Uterus (tissue), 4 donors: ENCODE measurements around the gene KCNH4. TPM values are rescaled to one million over a fixed set of nuclear protein-coding genes. Genes with fewer than 3 reads are reported as not detected.
"Not testable (repeated sequence)": the region's sequence is repeated elsewhere in the genome, so short reads cannot be mapped to it uniquely, and the experiment has no call there.

Experiments
- DNase-seq, 2 donors: peaks; one replicate each; pipeline ENCODE4 v3.0.0-alpha.2; 2019 to 2020
- H3K27ac ChIP-seq, 2 donors: fragments of 200-600 bp; sonication (generic); 1 replicate in 1 of 2; 2 replicates in 1 of 2; pipeline ENCODE4 v1.5.1; 2016 to 2018
- H3K27me3 ChIP-seq, 2 donors: fragments of 200-600 bp; sonication (generic); one replicate each; pipeline ENCODE4 v1.5.1; 2018 to 2019; ENCODE audit warnings: control low read depth in 1 of 2
- H3K36me3 ChIP-seq, 2 donors: fragments of 200-600 bp; sonication (generic); one replicate each; pipeline ENCODE4 v1.5.1; 2019; ENCODE audit warnings: control low read depth in 1 of 2
- H3K4me1 ChIP-seq, 2 donors: fragments of 200-600 bp; sonication (generic); one replicate each; pipeline ENCODE4 v1.5.1; 2018 to 2019; ENCODE audit warnings: control low read depth in 1 of 2
- H3K4me3 ChIP-seq, 2 donors: fragments of 200-600 bp; sonication (generic); 1 replicate in 1 of 2; 2 replicates in 1 of 2; pipeline ENCODE4 v1.5.1; 2018 to 2019; ENCODE audit warnings: mild to moderate bottlenecking in 1 of 2
- H3K9me3 ChIP-seq, 2 donors: fragments of 200-600 bp; sonication (generic); one replicate each; pipeline ENCODE4 v1.5.1; 2019; ENCODE audit warnings: control low read depth in 1 of 2
- CTCF ChIP-seq, 4 experiments: fragments of 200-600 bp in 2 of 4; fragments of 450-650 bp in 2 of 4; sonication (generic) in 2 of 4; IDR thresholded peaks; one replicate each; pipeline ENCODE4 v1.5.1; 2016 to 2019; ENCODE audit warnings: antibody characterized with exemption in 4 of 4, mild to moderate bottlenecking in 2 of 4, moderate library complexity in 1 of 4
- POLR2A ChIP-seq, 2 donors: fragments of 450-650 bp; IDR thresholded peaks; one replicate each; pipeline ENCODE4 v1.6.1; 2016; ENCODE audit warnings: antibody characterized with exemption in 2 of 2, mild to moderate bottlenecking in 1 of 2, moderate library complexity in 1 of 2
- intact Hi-C: fragments of 100-400 bp; cut with DNase I; formaldehyde crosslinking; loops from one replicate; pipeline ENCODE4 v1.15.1; 2023; ENCODE audit warnings: low total_unique reads
- total RNA-seq, 4 donors: library from RNA; depleted of rRNA in 3 of 4; stranded (reverse); fragments of >200 nt in 3 of 4; gene quantifications; one replicate each; pipeline versions ENCODE4 v1.1.0 to v1.2.4, GENCODE V29; 2014 to 2023
- donor health status: DM: yes; HTN: yes; CAD: no.

KCNH4 gene
- total RNA-seq, 4 donors from 2014 or later: 0.55 TPM; not detected in 3

GRCh38 chr17:42142371-42142896, 38.5 kb downstream of the KCNH4 start:
- Histone ChIP-seq H3K4me1 (peaks cover 0 to 13% of the 10 kb centered on the region in 2 donors), H3K27ac (no peak overlapping the region), H3K4me3 (no peak overlapping the region), H3K9me3 (no peaks in the 10 kb centered on the region), H3K27me3 (no peaks in the 10 kb centered on the region), H3K36me3 (no peaks in the 10 kb centered on the region)
- intact Hi-C loops: no loop called here
- no peak for DNase-seq
- no peak for TF ChIP-seq CTCF (IDR thresholded peaks at IDR 0.05)
- no peak for TF ChIP-seq POLR2A (IDR thresholded peaks at IDR 0.05)

- no peak for DNase-seq
- TF ChIP-seq CTCF (IDR thresholded peaks at IDR 0.05) (no peak), POLR2A (IDR thresholded peaks at IDR 0.05) (no peak)
- Histone ChIP-seq H3K4me1 (peaks cover 0 to 13% of the 10 kb centered on the region in 2 donors), H3K36me3 (no peaks in the 10 kb centered on the region), H3K4me3 (no peak overlapping the region), H3K27ac (no peak overlapping the region), H3K9me3 (no peaks in the 10 kb centered on the region), H3K27me3 (no peaks in the 10 kb centered on the region)
- intact Hi-C loops: no loop called here
Observed at GRCh38 chr17:42141382-42141781, 39.6 kb downstream of the KCNH4 start.

- H3K36me3 ChIP-seq, H3K27ac ChIP-seq, H3K4me3 ChIP-seq, H3K9me3 ChIP-seq, H3K27me3 ChIP-seq, intact Hi-C loops, DNase-seq: not testable (repeated sequence)
- H3K4me1 ChIP-seq: peaks cover 0 to 13% of the 10 kb centered on the region in 2 donors
Observed at GRCh38 chr17:42140690-42141089, 40.3 kb downstream of the KCNH4 start.

GRCh38 chr17:42138749-42139492, 42.0 kb downstream of the KCNH4 start:
- Histone ChIP-seq H3K36me3 (no peaks in the 10 kb centered on the region), H3K27me3 (no peaks in the 10 kb centered on the region), H3K4me1 (peaks cover 0 to 13% of the 10 kb centered on the region in 2 donors), H3K9me3 (no peaks in the 10 kb centered on the region), H3K4me3 (no peak overlapping the region), H3K27ac (peak overlapping the region in 1 of 2 donors; percentile 18)
- intact Hi-C loops: no loop called here
- no peak for DNase-seq
- no peak for TF ChIP-seq POLR2A (IDR thresholded peaks at IDR 0.05)
- no peak for TF ChIP-seq CTCF (IDR thresholded peaks at IDR 0.05)

- Histone ChIP-seq H3K27ac (peak overlapping the region in 1 of 2 donors; percentile 69), H3K4me3 (no peak overlapping the region), H3K4me1 (peaks cover 0 to 13% of the 10 kb centered on the region in 2 donors), H3K27me3 (no peaks in the 10 kb centered on the region), H3K36me3 (no peaks in the 10 kb centered on the region), H3K9me3 (no peaks in the 10 kb centered on the region)
- no peak for DNase-seq
- TF ChIP-seq POLR2A (IDR thresholded peaks at IDR 0.05) (no peak), CTCF (IDR thresholded peaks at IDR 0.05) (no peak)
- intact Hi-C loops: no loop called here
Observed at GRCh38 chr17:42136654-42137051, 44.3 kb downstream of the KCNH4 start.
